Testis (tissue), 3 donors: ENCODE results near the gene TMEM150B. TPM values are rescaled to one million over a fixed set of nuclear protein-coding genes. Genes with fewer than 3 reads are reported as not detected.

Experiments used
- DNase-seq: peaks from one replicate; pipeline ENCODE4 v3.0.0-alpha.2; 2019
- H3K27ac ChIP-seq, 2 donors: fragments of 200-600 bp; sonication (generic); one replicate each; pipeline ENCODE4 v1.5.1; 2019
- H3K27me3 ChIP-seq: fragments of 200-600 bp; sonication (generic); one replicate; pipeline ENCODE4 v1.5.1; 2019
- H3K36me3 ChIP-seq: fragments of 200-600 bp; sonication (generic); one replicate; pipeline ENCODE4 v1.5.1; 2017; ENCODE audit warnings: low read depth; ENCODE audit errors: missing control alignments
- H3K4me1 ChIP-seq: fragments of 200-600 bp; sonication (generic); one replicate; pipeline ENCODE4 v1.5.1; 2019
- H3K4me3 ChIP-seq, 2 donors: fragments of 200-600 bp; sonication (generic); one replicate each; pipeline ENCODE4 v1.5.1; 2017 to 2019
- H3K9me3 ChIP-seq: fragments of 200-600 bp; sonication (generic); one replicate; pipeline ENCODE4 v1.5.1; 2017
- POLR2A ChIP-seq: fragments of 450-650 bp; IDR thresholded peaks from one replicate; pipeline ENCODE4 v1.6.1; 2017; ENCODE audit warnings: antibody characterized with exemption, mild to moderate bottlenecking, moderate library complexity
- WGBS, 2 donors: methylation state at CpG; one replicate each; pipeline ENCODE4 v1.1.5; 2018; 5-methylcytosine and 5-hydroxymethylcytosine counted together
- intact Hi-C: fragments of 100-400 bp; cut with DNase I; formaldehyde crosslinking; loops from one replicate; pipeline ENCODE4 v1.15.1; 2023; ENCODE audit warnings: low total_unique reads
- polyA plus RNA-seq: library from polyadenylated mRNA; stranded (reverse); fragments of 350-450 nt; fragmentation: Illumina TruSeq; extraction: RNeasy Lipid Tissue Mini Kit (QIAGEN cat#74804); gene quantifications from one replicate; pipeline ENCODE4 v1.2.3, GENCODE V29; 2014; ENCODE audit warnings: low read depth, low replicate concordance; ENCODE audit not compliant: insufficient read depth
- total RNA-seq, 2 donors: library from RNA; depleted of rRNA; stranded (reverse); fragments of >200 nt; gene quantifications; one replicate each; pipeline ENCODE4 v1.2.3, GENCODE V29; 2016
- TF ChIP-seq, protein P1 (sequence below), 3 experiments: fragments of 450-650 bp in 2 of 3; fragments of 200-600 bp in 1 of 3; sonication (generic) in 1 of 3; IDR thresholded peaks; one replicate each; pipeline ENCODE4 v1.5.1; 2016 to 2019; ENCODE audit warnings: antibody characterized with exemption in 3 of 3, mild to moderate bottlenecking in 2 of 3, moderate library complexity in 1 of 3

Gene TMEM150B
- total and polyA plus RNA-seq, 3 donors from 2014 or later = 0.98 to 2.2 TPM; not detected in 1

DNA sequence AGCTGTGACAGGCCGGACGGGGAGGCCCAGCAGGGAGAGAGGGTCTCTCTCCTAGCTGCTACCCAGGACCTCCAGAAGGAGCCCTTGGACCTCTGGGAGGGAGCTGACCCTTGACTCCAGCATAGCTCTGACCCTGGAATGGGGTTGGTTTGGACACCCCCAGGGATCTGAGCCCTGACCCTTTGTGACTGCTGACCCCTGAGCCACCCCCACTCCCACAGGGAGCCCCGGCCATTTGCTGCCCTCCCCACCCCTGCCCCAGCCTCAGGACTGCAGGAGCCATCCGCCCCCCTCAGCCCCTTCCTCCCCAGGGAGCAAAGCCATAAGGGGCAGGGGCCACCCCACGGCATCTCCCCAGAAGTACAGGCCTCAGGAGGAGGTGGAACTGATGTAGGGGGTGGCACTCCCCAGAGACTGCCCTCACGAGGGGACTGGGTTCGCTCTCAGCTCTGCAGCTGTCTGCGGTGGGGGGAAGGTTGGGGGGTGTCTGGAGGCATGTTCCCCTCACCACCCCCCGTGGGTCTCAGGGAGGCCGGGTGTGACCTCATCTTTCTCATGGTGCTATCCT lies 22.4 kb upstream of the TMEM150B start:
- Histone ChIP-seq H3K4me3 (no peak overlapping the region), H3K9me3 (no peaks in the 10 kb centered on the region), H3K36me3 (no peaks in the 10 kb centered on the region), H3K27ac (no peak overlapping the region), H3K4me1 (no peaks in the 10 kb centered on the region), H3K27me3 (no peaks in the 10 kb centered on the region)
- intact Hi-C loops = no loop called here
- no peak for DNase-seq
- TF ChIP-seq POLR2A = no peak
- TF ChIP-seq, protein P1, sequence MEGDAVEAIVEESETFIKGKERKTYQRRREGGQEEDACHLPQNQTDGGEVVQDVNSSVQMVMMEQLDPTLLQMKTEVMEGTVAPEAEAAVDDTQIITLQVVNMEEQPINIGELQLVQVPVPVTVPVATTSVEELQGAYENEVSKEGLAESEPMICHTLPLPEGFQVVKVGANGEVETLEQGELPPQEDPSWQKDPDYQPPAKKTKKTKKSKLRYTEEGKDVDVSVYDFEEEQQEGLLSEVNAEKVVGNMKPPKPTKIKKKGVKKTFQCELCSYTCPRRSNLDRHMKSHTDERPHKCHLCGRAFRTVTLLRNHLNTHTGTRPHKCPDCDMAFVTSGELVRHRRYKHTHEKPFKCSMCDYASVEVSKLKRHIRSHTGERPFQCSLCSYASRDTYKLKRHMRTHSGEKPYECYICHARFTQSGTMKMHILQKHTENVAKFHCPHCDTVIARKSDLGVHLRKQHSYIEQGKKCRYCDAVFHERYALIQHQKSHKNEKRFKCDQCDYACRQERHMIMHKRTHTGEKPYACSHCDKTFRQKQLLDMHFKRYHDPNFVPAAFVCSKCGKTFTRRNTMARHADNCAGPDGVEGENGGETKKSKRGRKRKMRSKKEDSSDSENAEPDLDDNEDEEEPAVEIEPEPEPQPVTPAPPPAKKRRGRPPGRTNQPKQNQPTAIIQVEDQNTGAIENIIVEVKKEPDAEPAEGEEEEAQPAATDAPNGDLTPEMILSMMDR (IDR thresholded peaks at IDR 0.05) = no peak
- WGBS, 2 donors = 71 to 86% methylated on average over 4 to 7 of the region's 10 CpGs

- Histone ChIP-seq H3K27ac (no peak overlapping the region), H3K36me3 (no peaks in the 10 kb centered on the region), H3K4me3 (no peak overlapping the region), H3K4me1 (no peaks in the 10 kb centered on the region), H3K9me3 (no peaks in the 10 kb centered on the region), H3K27me3 (no peaks in the 10 kb centered on the region)
- 86 to 94% methylated on average over 9 to 32 of the region's 41 CpGs for WGBS, 2 donors
- DNase-seq = no peak
- intact Hi-C loops = no loop called here
- TF ChIP-seq, protein P1 (IDR thresholded peaks at IDR 0.05) = no peak
- no peak for TF ChIP-seq POLR2A
Measured at GRCh38 chr19:55346725-55347441, 21.7 kb upstream of the TMEM150B start.

DNA sequence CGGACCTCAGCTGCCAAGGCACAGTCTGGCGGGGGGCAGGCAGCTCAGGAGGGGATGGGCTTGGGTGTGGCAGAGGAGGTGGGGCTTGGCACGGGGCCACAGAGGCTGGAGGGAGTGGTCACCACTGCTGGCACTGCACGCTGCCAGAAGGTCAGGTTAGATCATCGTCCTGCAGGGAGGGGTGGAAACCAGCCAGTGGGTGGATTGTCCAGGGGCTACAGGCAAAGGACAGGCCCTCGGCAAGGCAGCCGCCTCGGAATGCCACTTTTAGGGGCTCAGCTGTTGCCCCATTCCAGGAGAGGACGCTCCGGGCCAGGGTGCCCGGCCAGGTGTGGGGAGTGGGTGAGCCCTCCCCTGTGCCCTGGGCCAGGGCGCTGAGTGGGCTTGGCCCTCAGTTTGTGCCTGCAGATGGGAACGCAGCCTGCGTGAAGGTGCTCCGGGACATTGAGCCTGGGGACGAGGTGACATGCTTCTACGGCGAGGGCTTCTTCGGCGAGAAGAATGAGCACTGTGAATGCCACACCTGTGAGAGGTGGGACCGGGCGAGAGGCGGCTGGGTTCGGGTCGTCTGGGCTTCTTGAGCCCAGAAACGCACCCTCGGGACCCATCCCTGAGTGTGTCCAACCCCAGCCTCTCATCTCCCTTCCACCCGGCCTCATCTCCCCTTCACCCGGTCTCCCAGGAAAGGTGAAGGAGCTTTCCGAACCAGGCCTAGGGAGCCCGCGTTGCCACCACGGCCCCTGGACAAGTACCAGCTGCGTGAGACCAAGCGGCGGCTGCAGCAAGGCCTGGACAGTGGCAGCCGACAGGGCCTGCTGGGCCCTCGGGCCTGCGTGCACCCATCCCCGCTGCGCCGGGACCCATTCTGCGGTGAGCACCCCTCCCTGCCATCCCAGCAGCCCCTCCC lies 20.9 kb upstream of the TMEM150B start:
- H3K27me3 ChIP-seq = no peaks in the 10 kb centered on the region
- peaks cover 7% of the 10 kb centered on the region for H3K4me1 ChIP-seq
- DNase-seq = peak; percentile 33
- intact Hi-C loops = no loop called here
- H3K27ac ChIP-seq = no peak overlapping the region
- no peak overlapping the region for H3K4me3 ChIP-seq
- 80 to 87% methylated on average over 10 to 43 of the region's 43 CpGs for WGBS, 2 donors
- H3K36me3 ChIP-seq = no peaks in the 10 kb centered on the region
- no peaks in the 10 kb centered on the region for H3K9me3 ChIP-seq
- TF ChIP-seq, protein P1 (IDR thresholded peaks at IDR 0.05) = no peak
- TF ChIP-seq POLR2A = no peak

DNA sequence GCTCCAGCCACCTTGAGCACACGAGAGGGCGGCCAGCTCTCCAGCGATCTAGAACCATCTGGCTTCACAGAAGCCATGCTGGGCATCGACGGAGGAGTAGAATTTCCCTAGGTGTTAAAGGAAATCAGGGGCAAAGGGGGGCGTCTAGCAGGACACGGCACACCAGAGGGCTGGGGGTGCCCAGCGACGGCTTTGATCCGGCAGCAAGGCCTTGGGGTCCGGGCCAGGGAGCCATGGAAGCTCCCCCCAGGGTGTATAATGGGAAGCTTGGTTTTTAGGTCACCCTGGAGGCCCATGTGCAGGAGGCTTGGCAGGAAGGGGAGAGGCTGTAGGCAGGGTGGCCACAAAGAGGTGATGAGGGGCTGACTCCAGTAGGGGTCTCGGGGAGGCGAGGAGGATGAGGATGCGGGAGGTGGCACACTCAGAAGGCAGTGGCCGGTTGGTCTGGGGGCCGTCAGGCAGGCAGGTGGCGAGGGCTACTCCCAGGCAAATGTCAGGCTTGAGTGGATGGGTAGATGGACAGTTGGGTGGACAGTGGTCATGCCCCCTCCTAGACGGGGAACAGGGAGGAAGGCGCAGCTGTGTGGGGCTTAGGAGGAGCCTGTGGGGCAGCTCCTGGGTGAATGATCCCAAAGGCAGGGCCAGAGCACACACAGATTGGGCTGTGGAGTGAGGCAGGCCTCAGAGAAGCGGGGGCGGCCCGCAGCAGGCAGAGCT lies 20.1 kb upstream of the TMEM150B start:
- intact Hi-C loops = no loop called here
- no peak for DNase-seq
- Histone ChIP-seq H3K27ac (no peak overlapping the region), H3K4me1 (peaks cover 15% of the 10 kb centered on the region), H3K27me3 (no peaks in the 10 kb centered on the region), H3K9me3 (no peaks in the 10 kb centered on the region), H3K36me3 (no peaks in the 10 kb centered on the region), H3K4me3 (no peak overlapping the region)
- 87 to 88% methylated on average over 17 to 22 of the region's 22 CpGs for WGBS, 2 donors
- no peak for TF ChIP-seq POLR2A
- TF ChIP-seq, protein P1 (IDR thresholded peaks at IDR 0.05) = no peak
